Right atrium auricular region (tissue), 2 donors: Measurements from ENCODE around the gene IREB2. TPM values are rescaled to one million over a fixed set of nuclear protein-coding genes. Genes with fewer than 3 reads are reported as not detected.

Experiments
- DNase-seq: peaks from one replicate; pipeline ENCODE4 v3.0.0-alpha.2; 2019; ENCODE audit warnings: low spot score
- H3K27ac ChIP-seq, 2 donors: fragments of 200-600 bp; sonication (generic); 1 replicate in 1 of 2; 2 replicates in 1 of 2; pipeline ENCODE4 v1.5.1; 2016 to 2019
- H3K27me3 ChIP-seq, 2 donors: fragments of 200-600 bp; sonication (generic); one replicate each; pipeline versions ENCODE4 v1.5.1 to v1.6.0; 2017 to 2019
- H3K36me3 ChIP-seq: fragments of 200-600 bp; sonication (generic); one replicate; pipeline ENCODE4 v1.5.1; 2016
- H3K4me1 ChIP-seq, 2 donors: fragments of 200-600 bp; sonication (generic); one replicate each; pipeline versions ENCODE4 v1.5.1 to v1.6.0; 2017 to 2019
- H3K4me3 ChIP-seq, 2 donors: fragments of 200-600 bp; sonication (generic); 1 replicate in 1 of 2; 2 replicates in 1 of 2; pipeline ENCODE4 v1.5.1; 2017 to 2019; ENCODE audit warnings: mild to moderate bottlenecking in 1 of 2, moderate library complexity in 1 of 2
- H3K9me3 ChIP-seq, 2 donors: fragments of 200-600 bp; sonication (generic); one replicate each; pipeline ENCODE4 v1.5.1; 2019
- CTCF ChIP-seq, 2 donors: fragments of 200-600 bp; sonication (generic); IDR thresholded peaks; one replicate each; pipeline ENCODE4 v1.5.1; 2019; ENCODE audit warnings: antibody characterized with exemption in 2 of 2
- total RNA-seq, 2 donors: library from RNA; depleted of rRNA; stranded (reverse); fragments of >200 nt; gene quantifications; one replicate each; pipeline ENCODE4 v1.1.0, GENCODE V29; 2016

IREB2 gene
- total RNA-seq, 2 donors from 2014 or later: 14.5 to 16.3 TPM

- DNase-seq: no peak
- no peaks in the 10 kb centered on the region for H3K27me3 ChIP-seq
- no peak overlapping the region for H3K27ac ChIP-seq
- H3K4me1 ChIP-seq: no peaks in the 10 kb centered on the region
- TF ChIP-seq CTCF (IDR thresholded peaks at IDR 0.05): no peak
- no peaks in the 10 kb centered on the region for H3K9me3 ChIP-seq
- no peaks in the 10 kb centered on the region for H3K36me3 ChIP-seq
- H3K4me3 ChIP-seq: no peak overlapping the region
Observed at GRCh38 chr15:78421238-78421965, 16.6 kb upstream of the IREB2 start.

GRCh38 chr15:78422571-78423340 lies 15.3 kb upstream of the IREB2 start:
- Histone ChIP-seq H3K4me1 (no peaks in the 10 kb centered on the region), H3K27me3 (no peaks in the 10 kb centered on the region), H3K36me3 (no peaks in the 10 kb centered on the region), H3K4me3 (no peak overlapping the region), H3K27ac (no peak overlapping the region), H3K9me3 (no peaks in the 10 kb centered on the region)
- peak; percentile 73 to 94 for TF ChIP-seq CTCF (IDR thresholded peaks at IDR 0.05)
- peak; percentile 70 for DNase-seq

GRCh38 chr15:78424673-78425072 lies 13.3 kb upstream of the IREB2 start:
- no peak for DNase-seq
- Histone ChIP-seq H3K27ac (no peak overlapping the region), H3K36me3 (no peaks in the 10 kb centered on the region), H3K9me3 (no peaks in the 10 kb centered on the region), H3K4me1 (no peaks in the 10 kb centered on the region), H3K27me3 (peaks cover 0 to under 1% of the 10 kb centered on the region in 2 donors), H3K4me3 (no peak overlapping the region)
- TF ChIP-seq CTCF (IDR thresholded peaks at IDR 0.05): no peak

- no peak overlapping the region for H3K27ac ChIP-seq
- H3K36me3 ChIP-seq: no peaks in the 10 kb centered on the region
- H3K4me1 ChIP-seq: no peaks in the 10 kb centered on the region
- no peaks in the 10 kb centered on the region for H3K9me3 ChIP-seq
- no peak for TF ChIP-seq CTCF (IDR thresholded peaks at IDR 0.05)
- no peak overlapping the region for H3K4me3 ChIP-seq
- DNase-seq: no peak
- peaks cover 0 to 3% of the 10 kb centered on the region in 2 donors for H3K27me3 ChIP-seq
Observed at GRCh38 chr15:78425643-78426042, 12.4 kb upstream of the IREB2 start.

GRCh38 chr15:78426300-78426699 lies 11.7 kb upstream of the IREB2 start:
- no peak for DNase-seq
- H3K9me3 ChIP-seq: no peaks in the 10 kb centered on the region
- no peaks in the 10 kb centered on the region for H3K36me3 ChIP-seq
- peaks cover 0 to 3% of the 10 kb centered on the region in 2 donors for H3K27me3 ChIP-seq
- no peak overlapping the region for H3K27ac ChIP-seq
- TF ChIP-seq CTCF (IDR thresholded peaks at IDR 0.05): no peak
- no peak overlapping the region for H3K4me3 ChIP-seq
- H3K4me1 ChIP-seq: no peaks in the 10 kb centered on the region
